CD14-positive monocyte (primary cell): Measurements from ENCODE around the gene ARHGDIB. TPM values are rescaled to one million over a fixed set of nuclear protein-coding genes. Genes with fewer than 3 reads are reported as not detected.
A peak's percentile ranks its signal among the peaks of the same experiment; 100 is the strongest.

Source experiments
- DNase-seq, 3 donors: peaks; one replicate each; pipeline ENCODE4 v3.0.0-alpha.2; 2011 to 2022
- H2AFZ ChIP-seq: 2 replicates; pipeline ENCODE4 v1.6.0; 2012; ENCODE audit warnings: mild to moderate bottlenecking, low read depth, low read length, inconsistent platforms; ENCODE audit not compliant: insufficient read depth, poor library complexity, severe bottlenecking
- H3K27ac ChIP-seq, 2 donors: 1 replicate in 1 of 2; 2 replicates in 1 of 2; pipeline ENCODE4 v1.5.1; 2012 to 2013; ENCODE audit warnings: low read length in 2 of 2, control low read depth in 1 of 2, inconsistent platforms in 1 of 2, low read depth in 1 of 2, mild to moderate bottlenecking in 1 of 2
- H3K27me3 ChIP-seq, 2 donors: one replicate each; pipeline versions ENCODE4 v1.6.0 to v1.6.1; 2011 to 2013; ENCODE audit warnings: low read length in 2 of 2; ENCODE audit not compliant: control insufficient read depth in 2 of 2, insufficient read depth in 2 of 2
- H3K36me3 ChIP-seq, 2 donors: replicated peaks in 1 of 2; 1 replicate in 1 of 2; 2 replicates in 1 of 2; pipeline versions ENCODE4 v1.5.1 to v1.6.1; 2012 to 2013; ENCODE audit warnings: low read length in 2 of 2, control low read depth in 1 of 2, inconsistent platforms in 1 of 2, mild to moderate bottlenecking in 1 of 2; ENCODE audit not compliant: insufficient read depth in 2 of 2, control insufficient read depth in 1 of 2
- H3K4me1 ChIP-seq, 2 donors: 1 replicate in 1 of 2; 2 replicates in 1 of 2; pipeline versions ENCODE4 v1.5.1 to v1.6.1; 2012 to 2013; ENCODE audit warnings: low read length in 2 of 2, control low read depth in 1 of 2, inconsistent platforms in 1 of 2, mild to moderate bottlenecking in 1 of 2, moderate library complexity in 1 of 2; ENCODE audit not compliant: insufficient read depth in 2 of 2, control insufficient read depth in 1 of 2
- H3K4me2 ChIP-seq: replicated peaks from 2 replicates; pipeline ENCODE3; 2012; ENCODE audit warnings: low read length, moderate library complexity, mild to moderate bottlenecking; ENCODE audit not compliant: poor library complexity, severe bottlenecking; ENCODE audit errors: extremely low read depth
- H3K4me3 ChIP-seq, 3 experiments: fragments of 200-600 bp in 1 of 3; sonication (generic) in 1 of 3; replicated peaks in 1 of 3; 1 replicate in 2 of 3; 2 replicates in 1 of 3; pipeline ENCODE4 v1.5.1; 2011 to 2013; ENCODE audit warnings: low read length in 3 of 3, mild to moderate bottlenecking in 3 of 3, control low read depth in 2 of 3, low read depth in 2 of 3, inconsistent platforms in 1 of 3, moderate library complexity in 1 of 3
- H3K79me2 ChIP-seq: 2 replicates; pipeline ENCODE4 v1.6.0; 2012; ENCODE audit warnings: mild to moderate bottlenecking, control low read depth, inconsistent platforms, low read length, moderate library complexity; ENCODE audit not compliant: insufficient read depth
- H3K9ac ChIP-seq: 2 replicates; pipeline ENCODE4 v1.6.0; 2017; ENCODE audit warnings: low read length, mild to moderate bottlenecking; ENCODE audit not compliant: insufficient read depth, poor library complexity, severe bottlenecking
- H3K9me3 ChIP-seq, 2 donors: replicated peaks in 1 of 2; 1 replicate in 1 of 2; 2 replicates in 1 of 2; pipeline versions ENCODE4 v1.5.1 to v1.6.1; 2012 to 2013; ENCODE audit warnings: low read length in 2 of 2, control low read depth in 1 of 2; ENCODE audit not compliant: control insufficient read depth in 1 of 2, insufficient read depth in 1 of 2
- H4K20me1 ChIP-seq: 2 replicates; pipeline ENCODE4 v1.6.0; 2012; ENCODE audit warnings: mild to moderate bottlenecking, low read length, control low read depth, moderate library complexity; ENCODE audit not compliant: insufficient read depth
- H3K27ac Mint-ChIP-seq, 7 donors: one replicate each; pipeline ENCODE4 v1.8.0; 2020; ENCODE audit warnings: mild to moderate bottlenecking in 7 of 7, mixed read lengths in 7 of 7, moderate library complexity in 6 of 7, inconsistent platforms in 2 of 7
- H3K27me3 Mint-ChIP-seq, 3 donors: one replicate each; pipeline ENCODE4 v1.8.0; 2021 to 2022; ENCODE audit warnings: low read depth in 3 of 3, mild to moderate bottlenecking in 3 of 3, mixed read lengths in 3 of 3, moderate library complexity in 3 of 3, inconsistent platforms in 1 of 3
- H3K36me3 Mint-ChIP-seq, 2 donors: one replicate each; pipeline ENCODE4 v1.8.0; 2020; ENCODE audit warnings: mixed read lengths in 2 of 2, inconsistent platforms in 1 of 2, mild to moderate bottlenecking in 1 of 2
- H3K4me1 Mint-ChIP-seq: one replicate; pipeline ENCODE4 v1.8.0; 2020; ENCODE audit warnings: mild to moderate bottlenecking, mixed read lengths
- H3K4me3 Mint-ChIP-seq, 2 donors: one replicate each; pipeline ENCODE4 v1.8.0; 2020; ENCODE audit warnings: mild to moderate bottlenecking in 2 of 2, mixed read lengths in 2 of 2, moderate library complexity in 1 of 2
- H3K9me3 Mint-ChIP-seq, 7 donors: one replicate each; pipeline ENCODE4 v1.8.0; 2020 to 2022; ENCODE audit warnings: mixed read lengths in 7 of 7, mild to moderate bottlenecking in 6 of 7, moderate library complexity in 6 of 7, inconsistent platforms in 2 of 7
- CTCF ChIP-seq: fragments of 200-600 bp; IDR thresholded peaks from one replicate; pipeline ENCODE4 v1.8.0; 2022; ENCODE audit warnings: antibody characterized with exemption, mild to moderate bottlenecking
- WGBS: methylation state at CpG from one replicate; pipeline ENCODE4 v1.1.5; 2013; ENCODE audit warnings: missing lambda C conversion rate; ENCODE audit not compliant: insufficient coverage; 5-methylcytosine and 5-hydroxymethylcytosine counted together
- intact Hi-C, 2 donors: fragments of 100-400 bp; cut with micrococcal nuclease; formaldehyde crosslinking; loops; one replicate each; pipeline versions ENCODE4 v1.15.0 to v1.15.1; 2023
- polyA plus RNA-seq, 3 donors: library from polyadenylated mRNA; depleted of rRNA in 1 of 3; unstranded in 2 of 3; stranded (reverse) in 1 of 3; fragments of 300-500 nt in 2 of 3; fragments of >200 nt in 1 of 3; fragmentation: Illumina TruSeq in 2 of 3; gene quantifications; 1 replicate in 2 of 3; 2 replicates in 1 of 3; pipeline ENCODE4 v1.2.3, GENCODE V29; 2012 to 2021

ARHGDIB gene
- polyA plus RNA-seq, 3 donors, result 1,199 to 2,228 (median 1,854) TPM

DNA sequence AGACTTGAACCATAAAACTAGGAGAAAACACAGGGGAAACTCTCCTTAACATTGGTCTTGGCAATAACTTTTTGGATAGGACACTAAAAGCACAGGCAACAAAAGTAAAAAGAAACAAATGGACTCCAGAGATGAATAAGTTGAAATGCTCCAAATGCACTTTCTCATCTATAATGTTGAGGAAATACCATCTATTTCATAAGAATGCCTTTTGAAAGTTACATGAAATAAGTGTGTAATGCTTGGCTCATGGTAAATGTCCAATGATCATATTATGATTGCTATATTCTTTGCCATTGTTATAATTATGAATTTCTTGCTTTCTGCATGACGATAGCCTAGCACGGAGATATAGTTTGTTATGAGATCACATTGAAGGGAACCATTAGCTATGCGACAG, 31.3 kb upstream of the ARHGDIB start:
- H3K4me3 ChIP-seq, result no peak overlapping the region
- H2AFZ ChIP-seq, result no peak overlapping the region
- no peak for TF ChIP-seq CTCF
- Mint-ChIP-seq H3K27me3 (peaks cover 0 to 1% (median 0%) of the 10 kb centered on the region in 3 donors), H3K36me3 (no peaks in the 10 kb centered on the region), H3K9me3 (peaks cover 0 to 5% (median 0%) of the 10 kb centered on the region in 7 donors), H3K4me1 (peaks cover 55% of the 10 kb centered on the region), H3K4me3 (no peak overlapping the region), H3K27ac (no peak overlapping the region)
- H3K9me3 ChIP-seq, result no peaks in the 10 kb centered on the region
- H3K4me1 ChIP-seq, result peaks cover 25 to 47% of the 10 kb centered on the region in 2 donors
- H3K4me2 ChIP-seq, result no peak overlapping the region
- WGBS, result 100% methylated on average over 2 of the region's 3 CpGs
- no peak for DNase-seq
- intact Hi-C loops, result loop anchor here in 1 of 2 donors (5.0 kb wide), 1 partner anchor 40 kb away; no protein-coding TSS in a partner anchor
- H3K9ac ChIP-seq, result no peak overlapping the region
- H3K27ac ChIP-seq, result peak overlapping the region in 1 of 2 donors; percentile 11
- no peaks in the 10 kb centered on the region for H3K36me3 ChIP-seq
- no peaks in the 10 kb centered on the region for H4K20me1 ChIP-seq
- no peaks in the 10 kb centered on the region for H3K27me3 ChIP-seq
- H3K79me2 ChIP-seq, result peaks cover 18% of the 10 kb centered on the region

- Mint-ChIP-seq H3K27ac (no peak overlapping the region), H3K4me3 (no peak overlapping the region), H3K9me3 (peaks cover 0 to 5% (median 0%) of the 10 kb centered on the region in 7 donors), H3K4me1 (peaks cover 68% of the 10 kb centered on the region), H3K27me3 (no peaks in the 10 kb centered on the region), H3K36me3 (no peaks in the 10 kb centered on the region)
- no peaks in the 10 kb centered on the region for H4K20me1 ChIP-seq
- H3K36me3 ChIP-seq, result no peaks in the 10 kb centered on the region
- DNase-seq, result no peak
- H3K4me3 ChIP-seq, result no peak overlapping the region
- no peaks in the 10 kb centered on the region for H3K27me3 ChIP-seq
- H3K79me2 ChIP-seq, result peaks cover 18% of the 10 kb centered on the region
- no peak overlapping the region for H3K9ac ChIP-seq
- no peak overlapping the region for H2AFZ ChIP-seq
- no peak overlapping the region for H3K27ac ChIP-seq
- no peak for TF ChIP-seq CTCF
- H3K4me1 ChIP-seq, result peaks cover 32 to 61% of the 10 kb centered on the region in 2 donors
- intact Hi-C loops, result loop anchor here in 1 of 2 donors (5.0 kb wide), 1 partner anchor 39 kb away; no protein-coding TSS in a partner anchor
- H3K4me2 ChIP-seq, result no peak overlapping the region
- no peaks in the 10 kb centered on the region for H3K9me3 ChIP-seq
Observed at GRCh38 chr12:14991069-14991468, 29.7 kb upstream of the ARHGDIB start.
